LNCAP (cell line): ENCODE data around the gene ST14.
A peak's percentile ranks its signal among the peaks of the same experiment; 100 is the strongest.

Source experiments
- TF ChIP-seq, protein P1 (sequence below): fragments of 450-650 bp; IDR thresholded peaks from 2 replicates; pipeline ENCODE4 v1.5.1; 2017; ENCODE audit warnings: mild to moderate bottlenecking

ST14 gene

GRCh38 chr11:130126516-130126915 is 33.1 kb upstream of the ST14 start:
- TF ChIP-seq, protein P1, sequence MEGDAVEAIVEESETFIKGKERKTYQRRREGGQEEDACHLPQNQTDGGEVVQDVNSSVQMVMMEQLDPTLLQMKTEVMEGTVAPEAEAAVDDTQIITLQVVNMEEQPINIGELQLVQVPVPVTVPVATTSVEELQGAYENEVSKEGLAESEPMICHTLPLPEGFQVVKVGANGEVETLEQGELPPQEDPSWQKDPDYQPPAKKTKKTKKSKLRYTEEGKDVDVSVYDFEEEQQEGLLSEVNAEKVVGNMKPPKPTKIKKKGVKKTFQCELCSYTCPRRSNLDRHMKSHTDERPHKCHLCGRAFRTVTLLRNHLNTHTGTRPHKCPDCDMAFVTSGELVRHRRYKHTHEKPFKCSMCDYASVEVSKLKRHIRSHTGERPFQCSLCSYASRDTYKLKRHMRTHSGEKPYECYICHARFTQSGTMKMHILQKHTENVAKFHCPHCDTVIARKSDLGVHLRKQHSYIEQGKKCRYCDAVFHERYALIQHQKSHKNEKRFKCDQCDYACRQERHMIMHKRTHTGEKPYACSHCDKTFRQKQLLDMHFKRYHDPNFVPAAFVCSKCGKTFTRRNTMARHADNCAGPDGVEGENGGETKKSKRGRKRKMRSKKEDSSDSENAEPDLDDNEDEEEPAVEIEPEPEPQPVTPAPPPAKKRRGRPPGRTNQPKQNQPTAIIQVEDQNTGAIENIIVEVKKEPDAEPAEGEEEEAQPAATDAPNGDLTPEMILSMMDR = no peak

DNA sequence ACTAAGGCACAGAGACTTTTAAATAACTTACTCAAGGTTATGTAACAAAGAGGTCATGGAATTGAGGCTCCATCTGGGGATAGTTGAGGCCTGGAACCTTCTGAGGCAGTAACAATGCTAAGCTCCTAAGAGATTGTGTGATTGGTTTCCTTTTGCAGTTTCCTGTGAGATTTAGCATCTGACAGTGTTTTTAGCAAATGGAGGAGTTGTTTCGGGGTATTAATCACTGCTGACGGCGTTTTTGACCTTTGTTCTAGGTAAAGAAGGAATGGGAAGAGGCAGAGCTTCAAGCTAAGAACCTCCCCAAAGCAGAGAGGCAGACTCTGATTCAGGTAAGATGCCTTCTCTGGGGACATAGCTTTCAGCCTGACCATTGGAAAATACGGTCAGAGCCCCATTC is 32.1 kb upstream of the ST14 start:
- TF ChIP-seq, protein P1 = no peak

GRCh38 chr11:130128626-130129025 is 31.0 kb upstream of the ST14 start:
- TF ChIP-seq, protein P1 = no peak

DNA sequence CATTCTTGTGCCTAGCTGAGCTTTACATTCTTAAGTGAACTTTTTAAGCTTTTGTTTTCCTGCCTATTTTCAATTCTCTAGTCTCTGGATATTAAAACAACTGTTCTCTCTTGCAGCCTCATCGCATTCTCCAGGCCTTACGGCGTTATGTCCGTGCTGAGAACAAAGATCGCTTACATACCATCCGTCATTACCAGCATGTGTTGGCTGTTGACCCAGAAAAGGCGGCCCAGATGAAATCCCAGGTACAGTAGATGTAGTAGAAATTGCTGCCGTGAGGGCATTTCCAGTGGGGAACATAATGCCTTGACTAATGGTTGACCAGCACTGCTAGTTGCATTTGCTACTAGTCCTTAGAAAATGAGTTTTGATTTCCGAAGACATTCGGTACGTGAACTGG is 29.7 kb upstream of the ST14 start:
- TF ChIP-seq, protein P1 = no peak

GRCh38 chr11:130131961-130132850 is 27.4 kb upstream of the ST14 start:
- TF ChIP-seq, protein P1 = peak; percentile 84

DNA sequence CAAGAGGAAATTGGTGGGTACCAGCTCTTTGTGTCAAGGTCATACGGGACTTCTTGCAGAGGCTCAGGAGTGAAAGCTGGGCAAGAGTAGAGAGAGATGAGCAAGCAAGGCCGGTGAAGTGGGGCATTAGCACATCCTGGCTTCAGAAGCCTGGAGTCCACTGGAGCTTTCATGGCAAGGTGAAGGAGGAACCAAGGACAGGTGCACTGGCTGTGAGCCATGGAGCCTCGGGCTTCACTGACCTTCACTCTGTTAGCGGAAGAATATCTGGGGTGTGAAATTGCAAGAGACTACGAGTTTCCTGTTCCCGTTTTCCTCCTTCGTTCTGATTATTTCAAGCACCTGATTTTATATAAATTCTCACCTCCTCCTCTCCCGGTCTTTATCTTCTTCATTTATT is 25.9 kb upstream of the ST14 start:
- TF ChIP-seq, protein P1 = no peak

- TF ChIP-seq, protein P1 = no peak
These were observed 23.5 kb upstream of the ST14 start for GRCh38 chr11:130136107-130136506.

GRCh38 chr11:130137999-130138398 is 21.6 kb upstream of the ST14 start:
- TF ChIP-seq, protein P1 = no peak
